CD4-positive, alpha-beta memory T cell (primary cell): Measurements from ENCODE around the gene CST3. TPM values are rescaled to one million over a fixed set of nuclear protein-coding genes. Genes with fewer than 3 reads are reported as not detected.
"Not testable (repeated sequence)": the region's sequence is repeated elsewhere in the genome, so short reads cannot be mapped to it uniquely, and the experiment has no call there.

ENCODE experiments used
- CTCF ChIA-PET: fragments of 350-600 bp; sonication (Branson Sonifier 250); formaldehyde crosslinking; loops from one replicate; lab custom pipeline; 2021; ENCODE audit warnings: inconsistent platforms; ENCODE audit not compliant: partially characterized antibody; lab: Charles Lee
- POLR2A ChIA-PET: fragments of 350-600 bp; sonication (Branson Sonifier 250); formaldehyde crosslinking; loops from one replicate; lab custom pipeline; 2021; ENCODE audit not compliant: partially characterized antibody; lab: Charles Lee
- DNase-seq, 5 donors: peaks; one replicate each; pipeline versions ENCODE4 v3.0.0 to v3.0.0-alpha.2; 2020 to 2022; ENCODE audit warnings: mixed read lengths in 1 of 5
- H3K27ac ChIP-seq: one replicate; pipeline ENCODE4 v1.7.0; 2013; ENCODE audit warnings: low read depth, low read length
- H3K27me3 ChIP-seq: 2 replicates; pipeline ENCODE4 v1.7.0; 2013; ENCODE audit warnings: mild to moderate bottlenecking, low read length, moderate library complexity; ENCODE audit not compliant: insufficient read depth
- H3K36me3 ChIP-seq: 2 replicates; pipeline ENCODE4 v1.7.0; 2013; ENCODE audit warnings: mild to moderate bottlenecking, low read length, moderate library complexity; ENCODE audit not compliant: insufficient read depth
- H3K4me1 ChIP-seq: 2 replicates; pipeline ENCODE4 v1.7.0; 2013; ENCODE audit warnings: mild to moderate bottlenecking, low read length, moderate library complexity; ENCODE audit not compliant: insufficient read depth
- H3K4me3 ChIP-seq, 2 donors: one replicate each; pipeline ENCODE4 v1.7.0; 2013; ENCODE audit warnings: low read length in 2 of 2, mild to moderate bottlenecking in 1 of 2
- H3K9me3 ChIP-seq, 2 donors: one replicate each; pipeline ENCODE4 v1.7.0; 2013; ENCODE audit warnings: low read length in 2 of 2, control low read depth in 1 of 2; ENCODE audit not compliant: control insufficient read depth in 1 of 2
- H3K27ac Mint-ChIP-seq, 7 donors: one replicate each; pipeline ENCODE4 v1.8.0; 2020 to 2021; ENCODE audit warnings: mixed read lengths in 7 of 7, mild to moderate bottlenecking in 6 of 7, inconsistent platforms in 3 of 7, moderate library complexity in 3 of 7
- H3K27me3 Mint-ChIP-seq, 2 donors: one replicate each; pipeline ENCODE4 v1.8.0; 2020 to 2021; ENCODE audit warnings: mixed read lengths in 2 of 2
- H3K36me3 Mint-ChIP-seq, 2 donors: one replicate each; pipeline ENCODE4 v1.8.0; 2020 to 2021; ENCODE audit warnings: mixed read lengths in 2 of 2, inconsistent platforms in 1 of 2, mild to moderate bottlenecking in 1 of 2
- H3K4me1 Mint-ChIP-seq, 4 donors: one replicate each; pipeline ENCODE4 v1.8.0; 2020 to 2021; ENCODE audit warnings: mixed read lengths in 4 of 4, mild to moderate bottlenecking in 1 of 4
- H3K4me3 Mint-ChIP-seq, 8 donors: one replicate each; pipeline ENCODE4 v1.8.0; 2020 to 2021; ENCODE audit warnings: mixed read lengths in 8 of 8, mild to moderate bottlenecking in 7 of 8, moderate library complexity in 6 of 8, inconsistent platforms in 3 of 8
- H3K9me3 Mint-ChIP-seq, 8 donors: one replicate each; pipeline ENCODE4 v1.8.0; 2020 to 2021; ENCODE audit warnings: mixed read lengths in 8 of 8, mild to moderate bottlenecking in 5 of 8, inconsistent platforms in 3 of 8, moderate library complexity in 1 of 8
- intact Hi-C: fragments of 100-400 bp; cut with micrococcal nuclease; formaldehyde crosslinking; loops from one replicate; pipeline ENCODE4 v1.15.1; 2023
- polyA plus RNA-seq, 2 donors: library from polyadenylated mRNA; unstranded; fragments of 300-500 nt; fragmentation: Illumina TruSeq; gene quantifications; one replicate each; pipeline ENCODE4 v1.2.3, GENCODE V29; 2021
- total RNA-seq, 2 experiments: library from RNA; stranded (reverse); gene quantifications; one replicate each; pipeline ENCODE4 v1.2.3, GENCODE V29; 2021

The CST3 gene
- total and polyA plus RNA-seq, 4 experiments from 2014 or later: 0.31 to 8.3 (median 6.1) TPM

DNA sequence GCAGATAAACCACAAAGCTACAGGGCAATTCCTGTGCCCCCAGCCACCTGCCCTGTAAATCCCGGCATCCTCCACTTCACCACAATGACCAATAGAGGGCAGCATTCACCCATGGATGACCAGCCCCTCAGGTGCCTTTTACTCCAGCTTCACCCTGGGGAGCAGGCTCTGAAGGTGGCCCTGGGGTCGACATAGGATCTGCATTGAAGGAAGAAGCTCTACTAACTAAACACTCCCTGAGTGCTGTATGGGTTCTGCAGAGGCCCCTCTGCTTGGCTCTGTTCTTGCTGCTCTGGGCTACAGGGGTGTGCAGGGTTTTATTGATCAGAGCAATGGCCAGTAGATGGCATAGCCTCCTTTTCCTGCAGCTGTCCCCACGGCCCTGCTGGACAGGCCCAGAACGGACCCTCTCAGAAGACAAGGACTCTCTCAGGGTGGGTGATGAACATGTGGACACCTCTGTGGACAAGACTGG lies 30.8 kb upstream of the CST3 start:
- Histone ChIP-seq H3K9me3 (no peaks in the 10 kb centered on the region), H3K36me3 (no peaks in the 10 kb centered on the region), H3K27me3 (no peaks in the 10 kb centered on the region), H3K4me1 (no peaks in the 10 kb centered on the region), H3K27ac (no peak overlapping the region), H3K4me3 (no peak overlapping the region)
- peak in 3 of 5 donors; percentile 18 to 19 (median 19) for DNase-seq
- Mint-ChIP-seq H3K27me3 (no peaks in the 10 kb centered on the region), H3K36me3 (no peaks in the 10 kb centered on the region), H3K4me1 (no peaks in the 10 kb centered on the region), H3K4me3 (no peak overlapping the region), H3K9me3 (peaks cover 0 to 4% (median 0%) of the 10 kb centered on the region in 8 donors), H3K27ac (no peak overlapping the region)
- POLR2A ChIA-PET: no interaction called here
- CTCF ChIA-PET: interaction anchor here (1.1 kb wide), 1 partner anchor 13 kb away, joined by 3 read pairs; no protein-coding TSS in a partner anchor
- intact Hi-C loops: no loop called here

DNA sequence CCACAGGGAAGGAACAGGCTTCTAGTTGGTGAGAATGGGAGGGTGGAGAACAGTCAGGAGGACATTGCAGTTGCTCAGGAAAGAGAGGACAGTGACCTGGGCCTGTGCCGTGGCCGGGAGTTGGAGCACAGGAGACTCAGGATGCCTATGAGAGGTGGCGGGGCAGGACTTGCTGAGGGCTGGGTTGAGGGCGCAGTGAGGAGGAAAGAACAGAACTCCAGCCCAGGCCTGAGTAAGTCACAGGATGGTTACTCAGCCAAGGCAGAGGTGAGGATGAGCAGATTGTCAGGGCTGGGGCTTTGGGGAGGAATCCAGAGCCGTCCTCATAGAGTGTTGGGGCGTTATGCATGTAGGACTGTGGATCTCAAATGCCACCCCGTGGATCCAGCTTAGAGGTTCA lies 29.9 kb upstream of the CST3 start:
- H3K36me3 ChIP-seq: no peaks in the 10 kb centered on the region
- CTCF ChIA-PET: interaction anchor here (1.3 kb wide), 1 partner anchor 8 kb away, joined by 3 read pairs; no protein-coding TSS in a partner anchor
- H3K27ac Mint-ChIP-seq: no peak overlapping the region
- H3K27me3 Mint-ChIP-seq: no peaks in the 10 kb centered on the region
- no peaks in the 10 kb centered on the region for H3K9me3 ChIP-seq
- H3K4me1 Mint-ChIP-seq: no peaks in the 10 kb centered on the region
- intact Hi-C loops: no loop called here
- no peak overlapping the region for H3K27ac ChIP-seq
- no peaks in the 10 kb centered on the region for H3K36me3 Mint-ChIP-seq
- H3K27me3 ChIP-seq: no peaks in the 10 kb centered on the region
- H3K4me3 Mint-ChIP-seq: no peak overlapping the region
- no peak for DNase-seq
- H3K4me1 ChIP-seq: no peaks in the 10 kb centered on the region
- H3K9me3 Mint-ChIP-seq: no peaks in the 10 kb centered on the region
- POLR2A ChIA-PET: no interaction called here
- H3K4me3 ChIP-seq: no peak overlapping the region

- Histone ChIP-seq H3K9me3 (no peaks in the 10 kb centered on the region), H3K4me1 (no peaks in the 10 kb centered on the region), H3K27ac (no peak overlapping the region), H3K36me3 (no peaks in the 10 kb centered on the region), H3K27me3 (no peaks in the 10 kb centered on the region), H3K4me3 (no peak overlapping the region)
- Mint-ChIP-seq H3K9me3 (no peaks in the 10 kb centered on the region), H3K27ac (no peak overlapping the region), H3K4me3 (no peak overlapping the region), H3K36me3 (no peaks in the 10 kb centered on the region), H3K27me3 (no peaks in the 10 kb centered on the region), H3K4me1 (no peaks in the 10 kb centered on the region)
- no peak for DNase-seq
- ChIA-PET CTCF (interaction anchor here (1.3 kb wide), 1 partner anchor 9 kb away, joined by 3 read pairs; no protein-coding TSS in a partner anchor), POLR2A (no interaction called here)
- intact Hi-C loops: no loop called here
These were observed 28.9 kb upstream of the CST3 start for GRCh38 chr20:23666698-23667097.

- no peak overlapping the region for H3K4me3 Mint-ChIP-seq
- Histone ChIP-seq H3K9me3 (no peaks in the 10 kb centered on the region), H3K4me1 (no peaks in the 10 kb centered on the region), H3K27me3 (no peaks in the 10 kb centered on the region), H3K36me3 (no peaks in the 10 kb centered on the region), H3K4me3 (no peak overlapping the region), H3K27ac (no peak overlapping the region)
- CTCF ChIA-PET: interaction anchor here (1.3 kb wide), 1 partner anchor 10 kb away, joined by 3 read pairs; no protein-coding TSS in a partner anchor
- no peaks in the 10 kb centered on the region for H3K27me3 Mint-ChIP-seq
- H3K4me1 Mint-ChIP-seq: no peaks in the 10 kb centered on the region
- H3K9me3 Mint-ChIP-seq: no peaks in the 10 kb centered on the region
- DNase-seq: no peak
- POLR2A ChIA-PET: no interaction called here
- no peaks in the 10 kb centered on the region for H3K36me3 Mint-ChIP-seq
- intact Hi-C loops: no loop called here
- no peak overlapping the region for H3K27ac Mint-ChIP-seq
These were observed 28.4 kb upstream of the CST3 start for GRCh38 chr20:23666189-23666588.

DNA sequence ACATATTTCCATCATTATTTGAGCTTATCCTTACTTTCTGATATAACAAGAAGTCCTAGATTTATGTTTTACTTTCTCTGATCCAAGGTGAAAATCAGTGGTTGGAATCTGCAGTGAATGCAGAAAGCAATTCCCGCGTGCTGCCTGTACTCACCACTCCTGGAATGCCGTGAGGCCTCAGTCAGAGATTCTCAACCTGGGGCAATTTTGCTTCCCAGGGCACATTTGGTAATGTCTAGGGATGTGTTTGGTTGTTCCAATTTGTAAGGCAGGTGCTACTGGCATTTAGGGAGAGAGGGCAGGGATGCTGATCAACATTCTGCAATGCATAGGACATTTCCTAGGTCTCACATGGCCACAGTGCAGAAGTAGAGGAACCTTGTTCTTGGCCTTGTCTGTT lies 27.2 kb upstream of the CST3 start:
- no peak overlapping the region for H3K4me3 Mint-ChIP-seq
- H3K9me3 ChIP-seq: no peaks in the 10 kb centered on the region
- H3K27ac Mint-ChIP-seq: no peak overlapping the region
- H3K4me3 ChIP-seq: no peak overlapping the region
- no peak overlapping the region for H3K27ac ChIP-seq
- no peaks in the 10 kb centered on the region for H3K4me1 Mint-ChIP-seq
- H3K9me3 Mint-ChIP-seq: no peaks in the 10 kb centered on the region
- H3K36me3 Mint-ChIP-seq: no peaks in the 10 kb centered on the region
- H3K27me3 ChIP-seq: no peaks in the 10 kb centered on the region
- DNase-seq: no peak
- ChIA-PET CTCF (no interaction called here), POLR2A (no interaction called here)
- intact Hi-C loops: no loop called here
- H3K36me3 ChIP-seq: no peaks in the 10 kb centered on the region
- H3K27me3 Mint-ChIP-seq: no peaks in the 10 kb centered on the region
- no peaks in the 10 kb centered on the region for H3K4me1 ChIP-seq

DNA sequence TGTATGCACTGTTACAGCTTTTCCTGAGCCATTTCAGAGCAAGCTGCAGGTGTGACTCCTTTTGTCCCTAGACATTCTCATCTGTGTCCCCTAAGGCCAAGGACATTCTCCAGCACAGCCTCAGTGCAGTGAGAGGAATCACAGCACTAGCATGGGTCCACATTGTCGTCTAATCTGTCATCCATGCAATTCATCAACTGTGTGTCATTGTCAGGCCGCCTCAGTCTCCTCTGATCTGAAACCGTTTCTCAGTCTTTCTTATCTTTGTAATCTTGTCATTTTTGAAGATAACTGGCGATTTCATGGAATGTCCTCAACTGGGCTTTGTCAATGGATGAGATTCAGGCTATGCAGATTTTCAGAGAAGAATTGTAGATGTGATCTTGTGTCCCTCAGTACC lies 26.3 kb upstream of the CST3 start:
- H3K36me3 ChIP-seq, H3K27ac Mint-ChIP-seq, H3K4me3 ChIP-seq, H3K27ac ChIP-seq, H3K27me3 ChIP-seq, H3K4me3 Mint-ChIP-seq, DNase-seq, CTCF ChIA-PET, H3K27me3 Mint-ChIP-seq, H3K4me1 ChIP-seq, H3K9me3 ChIP-seq, H3K36me3 Mint-ChIP-seq, intact Hi-C loops, H3K4me1 Mint-ChIP-seq, H3K9me3 Mint-ChIP-seq, POLR2A ChIA-PET: not testable (repeated sequence)

DNA sequence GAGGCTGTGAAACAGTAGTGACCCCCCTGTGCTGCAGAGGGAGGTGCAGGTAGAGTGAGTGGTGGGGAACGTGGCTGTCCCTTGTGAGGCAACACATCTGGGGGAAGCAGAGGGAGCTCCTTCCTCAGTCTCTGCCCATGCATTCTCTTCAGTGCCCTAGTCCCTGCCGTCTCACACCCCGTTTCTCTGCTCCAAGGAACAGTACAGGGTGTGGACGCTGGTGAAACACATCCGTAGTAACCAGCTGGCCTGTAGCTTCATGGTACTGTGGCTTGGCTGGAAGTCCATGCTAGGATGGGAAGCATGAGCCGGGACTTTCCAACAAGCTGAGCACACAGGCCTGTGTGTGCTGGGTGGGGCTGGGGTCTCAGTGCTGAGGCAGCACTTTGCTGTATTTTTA lies 25.4 kb upstream of the CST3 start:
- intact Hi-C loops: no loop called here
- no peaks in the 10 kb centered on the region for H3K4me1 ChIP-seq
- H3K27ac ChIP-seq: no peak overlapping the region
- ChIA-PET CTCF (no interaction called here), POLR2A (no interaction called here)
- H3K27me3 Mint-ChIP-seq: no peaks in the 10 kb centered on the region
- H3K4me1 Mint-ChIP-seq: no peaks in the 10 kb centered on the region
- no peak overlapping the region for H3K27ac Mint-ChIP-seq
- H3K27me3 ChIP-seq: no peaks in the 10 kb centered on the region
- H3K9me3 Mint-ChIP-seq: no peaks in the 10 kb centered on the region
- H3K36me3 Mint-ChIP-seq: no peaks in the 10 kb centered on the region
- H3K36me3 ChIP-seq: no peaks in the 10 kb centered on the region
- no peak overlapping the region for H3K4me3 ChIP-seq
- no peaks in the 10 kb centered on the region for H3K9me3 ChIP-seq
- DNase-seq: no peak
- H3K4me3 Mint-ChIP-seq: no peak overlapping the region
